H1 (cell line): Measurements from ENCODE around the gene GALNT6. TPM values are rescaled to one million over a fixed set of nuclear protein-coding genes. Genes with fewer than 3 reads are reported as not detected.

ENCODE experiments used
- KDM1A ChIP-seq: fragments of 200-600, 300-600 bp; sonication (generic); IDR thresholded peaks from 2 replicates; pipeline ENCODE4 v1.7.1; 2016; ENCODE audit warnings: mild to moderate bottlenecking, low read length, borderline replicate concordance
- polyA plus RNA-seq, 7 experiments: library from polyadenylated mRNA; depleted of rRNA in 3 of 7; stranded (reverse) in 5 of 7; unstranded in 2 of 7; fragments of >200 nt in 5 of 7; fragments of 200-250 nt in 2 of 7; gene quantifications; 1 replicate in 5 of 7; 2 replicates in 1 of 7; 4 replicates in 1 of 7; pipeline versions ENCODE4 v1.2.1 to v1.2.3, GENCODE V29; 2011 to 2013; ENCODE audit warnings: missing spikeins in 2 of 7, mixed read lengths in 2 of 7
- total RNA-seq: library from RNA; stranded (reverse); fragmentation: NEBNext Ultra II Directional; extraction: Animal tissue kit (Norgen Biotek cat#: 25700); gene quantifications from 2 replicates; pipeline ENCODE4 v1.2.1, GENCODE V29; 2021
- TF ChIP-seq, protein P1 (sequence below): fragments of 300-600 bp; sonication (generic); IDR thresholded peaks from 2 replicates; pipeline ENCODE4 v1.7.1; 2012; ENCODE audit warnings: low read length, moderate library complexity, mild to moderate bottlenecking, inconsistent platforms; ENCODE audit not compliant: insufficient replicate concordance

The GALNT6 gene
- total and polyA plus RNA-seq, 2 of the 8 experiments (the other 6 are each of a cell fraction or from before 2014, with no cell fraction given) = 5.8 to 10.7 TPM

DNA sequence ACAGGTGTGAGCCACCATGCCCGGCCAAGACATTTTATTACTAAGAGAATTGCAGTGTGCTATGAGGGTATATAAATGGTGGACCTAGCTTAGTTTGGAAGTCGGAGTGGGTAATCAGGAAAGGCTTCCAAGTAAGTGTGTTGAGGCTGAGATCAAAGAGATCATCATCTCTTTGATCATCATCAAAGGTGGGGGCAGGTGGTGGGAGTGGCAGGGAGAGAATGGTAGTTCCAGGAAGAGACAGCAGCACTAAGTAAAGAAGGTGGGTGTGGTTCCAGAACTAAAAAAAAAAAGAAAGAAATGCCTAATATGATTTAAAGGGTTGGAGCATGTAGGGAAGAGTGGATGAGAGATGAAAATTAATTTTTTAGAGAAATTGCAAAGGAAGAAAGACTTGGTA, 48.1 kb upstream of the GALNT6 start (continued):
- TF ChIP-seq, protein P1, sequence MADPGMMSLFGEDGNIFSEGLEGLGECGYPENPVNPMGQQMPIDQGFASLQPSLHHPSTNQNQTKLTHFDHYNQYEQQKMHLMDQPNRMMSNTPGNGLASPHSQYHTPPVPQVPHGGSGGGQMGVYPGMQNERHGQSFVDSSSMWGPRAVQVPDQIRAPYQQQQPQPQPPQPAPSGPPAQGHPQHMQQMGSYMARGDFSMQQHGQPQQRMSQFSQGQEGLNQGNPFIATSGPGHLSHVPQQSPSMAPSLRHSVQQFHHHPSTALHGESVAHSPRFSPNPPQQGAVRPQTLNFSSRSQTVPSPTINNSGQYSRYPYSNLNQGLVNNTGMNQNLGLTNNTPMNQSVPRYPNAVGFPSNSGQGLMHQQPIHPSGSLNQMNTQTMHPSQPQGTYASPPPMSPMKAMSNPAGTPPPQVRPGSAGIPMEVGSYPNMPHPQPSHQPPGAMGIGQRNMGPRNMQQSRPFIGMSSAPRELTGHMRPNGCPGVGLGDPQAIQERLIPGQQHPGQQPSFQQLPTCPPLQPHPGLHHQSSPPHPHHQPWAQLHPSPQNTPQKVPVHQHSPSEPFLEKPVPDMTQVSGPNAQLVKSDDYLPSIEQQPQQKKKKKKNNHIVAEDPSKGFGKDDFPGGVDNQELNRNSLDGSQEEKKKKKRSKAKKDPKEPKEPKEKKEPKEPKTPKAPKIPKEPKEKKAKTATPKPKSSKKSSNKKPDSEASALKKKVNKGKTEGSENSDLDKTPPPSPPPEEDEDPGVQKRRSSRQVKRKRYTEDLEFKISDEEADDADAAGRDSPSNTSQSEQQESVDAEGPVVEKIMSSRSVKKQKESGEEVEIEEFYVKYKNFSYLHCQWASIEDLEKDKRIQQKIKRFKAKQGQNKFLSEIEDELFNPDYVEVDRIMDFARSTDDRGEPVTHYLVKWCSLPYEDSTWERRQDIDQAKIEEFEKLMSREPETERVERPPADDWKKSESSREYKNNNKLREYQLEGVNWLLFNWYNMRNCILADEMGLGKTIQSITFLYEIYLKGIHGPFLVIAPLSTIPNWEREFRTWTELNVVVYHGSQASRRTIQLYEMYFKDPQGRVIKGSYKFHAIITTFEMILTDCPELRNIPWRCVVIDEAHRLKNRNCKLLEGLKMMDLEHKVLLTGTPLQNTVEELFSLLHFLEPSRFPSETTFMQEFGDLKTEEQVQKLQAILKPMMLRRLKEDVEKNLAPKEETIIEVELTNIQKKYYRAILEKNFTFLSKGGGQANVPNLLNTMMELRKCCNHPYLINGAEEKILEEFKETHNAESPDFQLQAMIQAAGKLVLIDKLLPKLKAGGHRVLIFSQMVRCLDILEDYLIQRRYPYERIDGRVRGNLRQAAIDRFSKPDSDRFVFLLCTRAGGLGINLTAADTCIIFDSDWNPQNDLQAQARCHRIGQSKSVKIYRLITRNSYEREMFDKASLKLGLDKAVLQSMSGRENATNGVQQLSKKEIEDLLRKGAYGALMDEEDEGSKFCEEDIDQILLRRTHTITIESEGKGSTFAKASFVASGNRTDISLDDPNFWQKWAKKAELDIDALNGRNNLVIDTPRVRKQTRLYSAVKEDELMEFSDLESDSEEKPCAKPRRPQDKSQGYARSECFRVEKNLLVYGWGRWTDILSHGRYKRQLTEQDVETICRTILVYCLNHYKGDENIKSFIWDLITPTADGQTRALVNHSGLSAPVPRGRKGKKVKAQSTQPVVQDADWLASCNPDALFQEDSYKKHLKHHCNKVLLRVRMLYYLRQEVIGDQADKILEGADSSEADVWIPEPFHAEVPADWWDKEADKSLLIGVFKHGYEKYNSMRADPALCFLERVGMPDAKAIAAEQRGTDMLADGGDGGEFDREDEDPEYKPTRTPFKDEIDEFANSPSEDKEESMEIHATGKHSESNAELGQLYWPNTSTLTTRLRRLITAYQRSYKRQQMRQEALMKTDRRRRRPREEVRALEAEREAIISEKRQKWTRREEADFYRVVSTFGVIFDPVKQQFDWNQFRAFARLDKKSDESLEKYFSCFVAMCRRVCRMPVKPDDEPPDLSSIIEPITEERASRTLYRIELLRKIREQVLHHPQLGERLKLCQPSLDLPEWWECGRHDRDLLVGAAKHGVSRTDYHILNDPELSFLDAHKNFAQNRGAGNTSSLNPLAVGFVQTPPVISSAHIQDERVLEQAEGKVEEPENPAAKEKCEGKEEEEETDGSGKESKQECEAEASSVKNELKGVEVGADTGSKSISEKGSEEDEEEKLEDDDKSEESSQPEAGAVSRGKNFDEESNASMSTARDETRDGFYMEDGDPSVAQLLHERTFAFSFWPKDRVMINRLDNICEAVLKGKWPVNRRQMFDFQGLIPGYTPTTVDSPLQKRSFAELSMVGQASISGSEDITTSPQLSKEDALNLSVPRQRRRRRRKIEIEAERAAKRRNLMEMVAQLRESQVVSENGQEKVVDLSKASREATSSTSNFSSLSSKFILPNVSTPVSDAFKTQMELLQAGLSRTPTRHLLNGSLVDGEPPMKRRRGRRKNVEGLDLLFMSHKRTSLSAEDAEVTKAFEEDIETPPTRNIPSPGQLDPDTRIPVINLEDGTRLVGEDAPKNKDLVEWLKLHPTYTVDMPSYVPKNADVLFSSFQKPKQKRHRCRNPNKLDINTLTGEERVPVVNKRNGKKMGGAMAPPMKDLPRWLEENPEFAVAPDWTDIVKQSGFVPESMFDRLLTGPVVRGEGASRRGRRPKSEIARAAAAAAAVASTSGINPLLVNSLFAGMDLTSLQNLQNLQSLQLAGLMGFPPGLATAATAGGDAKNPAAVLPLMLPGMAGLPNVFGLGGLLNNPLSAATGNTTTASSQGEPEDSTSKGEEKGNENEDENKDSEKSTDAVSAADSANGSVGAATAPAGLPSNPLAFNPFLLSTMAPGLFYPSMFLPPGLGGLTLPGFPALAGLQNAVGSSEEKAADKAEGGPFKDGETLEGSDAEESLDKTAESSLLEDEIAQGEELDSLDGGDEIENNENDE = no peak
- no peak for TF ChIP-seq KDM1A
